Dermis blood vessel endothelial cell (primary cell): ENCODE results near the gene PSMB7. TPM values are rescaled to one million over a fixed set of nuclear protein-coding genes. Genes with fewer than 3 reads are reported as not detected.

Source experiments
- DNase-seq: peaks from one replicate; pipeline ENCODE4 v3.0.0; 2010
- total RNA-seq: library from RNA; depleted of rRNA; stranded (reverse); fragments of >200 nt; gene quantifications from 2 replicates; pipeline ENCODE4 v1.2.3, GENCODE V29; 2014

PSMB7 gene
- total RNA-seq, 1 donor from 2014 or later: 183 TPM

DNA sequence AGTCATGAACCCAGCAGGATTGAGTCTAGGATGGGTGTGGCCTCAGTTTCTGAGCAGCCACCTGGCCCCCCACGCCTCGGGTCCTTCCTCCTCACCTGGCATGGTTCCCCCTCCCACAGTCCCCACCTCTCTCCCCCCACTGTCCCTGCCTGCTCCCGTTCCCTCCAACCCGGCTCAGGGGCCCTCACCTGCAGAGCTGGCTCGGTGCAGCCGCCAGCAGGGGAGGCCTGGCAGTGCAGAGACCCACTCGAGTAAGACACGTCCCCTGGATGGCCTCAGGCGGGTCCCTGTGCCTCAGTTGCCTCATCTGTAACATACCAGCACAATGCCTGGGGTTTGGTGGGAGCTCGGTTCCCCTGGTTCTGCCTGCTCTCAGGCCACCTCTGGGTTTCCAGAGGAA, 91.3 kb downstream of the PSMB7 start:
- DNase-seq: no peak

DNA sequence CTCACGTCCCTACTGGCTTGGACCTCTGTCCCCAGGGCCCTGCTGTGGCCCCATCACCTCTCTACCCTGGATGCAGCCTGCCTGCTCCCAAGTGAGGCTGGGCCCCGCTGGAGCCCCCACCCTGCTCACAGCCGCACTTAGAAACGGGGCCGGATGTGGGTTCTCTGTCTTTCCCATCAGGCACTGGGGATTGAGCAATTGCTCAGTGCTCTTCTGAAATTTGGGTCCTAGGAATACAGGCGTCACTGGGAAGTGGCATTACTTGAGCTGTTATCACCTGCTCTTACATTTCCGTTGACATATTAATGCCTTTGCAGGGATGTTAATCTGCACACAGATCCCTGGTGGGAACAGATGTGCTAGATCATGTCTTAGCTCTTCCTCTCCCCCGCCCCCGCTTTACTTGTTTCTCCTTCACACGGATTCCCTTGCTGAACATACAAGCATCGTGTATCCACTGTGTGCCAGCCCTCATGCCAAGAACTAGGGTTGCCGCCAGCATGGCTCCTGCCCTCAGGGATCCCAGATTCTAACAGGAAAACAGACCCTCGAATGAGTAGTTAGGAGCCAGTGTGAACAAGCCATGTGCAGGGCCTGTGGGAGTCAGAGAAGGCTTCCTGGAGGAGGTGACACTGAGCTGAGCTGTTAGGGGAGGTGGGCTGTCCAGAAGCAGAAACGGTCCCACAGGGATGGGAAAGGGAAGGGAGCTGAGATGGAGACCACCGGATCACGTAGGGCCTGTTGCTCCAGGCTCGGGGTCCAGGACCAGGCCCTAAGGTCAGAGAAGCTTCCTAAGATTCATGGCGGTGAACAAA, 92.4 kb downstream of the PSMB7 start:
- no peak for DNase-seq

DNA sequence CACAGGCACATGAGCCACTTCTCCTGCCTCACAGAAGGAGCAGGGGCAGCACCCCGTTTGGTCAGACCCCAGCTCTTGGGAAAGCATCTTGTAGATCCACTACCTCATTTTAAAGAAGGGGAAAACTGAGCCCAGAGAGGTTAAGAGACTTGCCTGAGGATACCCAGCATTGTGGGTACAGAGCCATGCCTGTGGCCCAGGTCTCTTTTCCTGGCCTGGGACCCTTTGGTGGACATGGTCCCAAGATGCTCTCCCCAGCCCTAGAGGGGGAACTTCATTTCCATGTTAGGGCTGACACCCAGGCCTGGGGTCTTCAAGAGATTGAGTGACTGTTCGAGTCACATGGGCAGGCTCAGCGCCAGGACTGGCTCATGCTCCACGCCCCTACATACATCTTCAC, 93.3 kb downstream of the PSMB7 start:
- no peak for DNase-seq

DNA sequence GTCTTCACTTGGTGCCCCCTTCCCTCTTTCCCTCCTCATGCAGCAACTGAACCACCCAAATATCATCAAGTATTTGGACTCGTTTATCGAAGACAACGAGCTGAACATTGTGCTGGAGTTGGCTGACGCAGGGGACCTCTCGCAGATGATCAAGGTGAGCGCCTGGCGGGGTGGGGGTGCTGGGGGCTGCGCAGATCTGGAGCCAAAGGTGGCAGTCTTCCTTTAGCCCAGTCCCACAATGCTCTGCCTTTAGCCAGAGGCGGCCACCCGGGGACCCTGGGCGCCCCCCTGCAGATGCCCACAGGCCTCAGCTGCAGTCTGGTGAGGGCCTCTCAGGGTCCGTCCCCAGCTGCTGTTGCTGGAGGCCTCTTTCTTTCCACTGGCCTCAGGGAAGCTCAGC, 93.8 kb downstream of the PSMB7 start:
- no peak for DNase-seq

DNA sequence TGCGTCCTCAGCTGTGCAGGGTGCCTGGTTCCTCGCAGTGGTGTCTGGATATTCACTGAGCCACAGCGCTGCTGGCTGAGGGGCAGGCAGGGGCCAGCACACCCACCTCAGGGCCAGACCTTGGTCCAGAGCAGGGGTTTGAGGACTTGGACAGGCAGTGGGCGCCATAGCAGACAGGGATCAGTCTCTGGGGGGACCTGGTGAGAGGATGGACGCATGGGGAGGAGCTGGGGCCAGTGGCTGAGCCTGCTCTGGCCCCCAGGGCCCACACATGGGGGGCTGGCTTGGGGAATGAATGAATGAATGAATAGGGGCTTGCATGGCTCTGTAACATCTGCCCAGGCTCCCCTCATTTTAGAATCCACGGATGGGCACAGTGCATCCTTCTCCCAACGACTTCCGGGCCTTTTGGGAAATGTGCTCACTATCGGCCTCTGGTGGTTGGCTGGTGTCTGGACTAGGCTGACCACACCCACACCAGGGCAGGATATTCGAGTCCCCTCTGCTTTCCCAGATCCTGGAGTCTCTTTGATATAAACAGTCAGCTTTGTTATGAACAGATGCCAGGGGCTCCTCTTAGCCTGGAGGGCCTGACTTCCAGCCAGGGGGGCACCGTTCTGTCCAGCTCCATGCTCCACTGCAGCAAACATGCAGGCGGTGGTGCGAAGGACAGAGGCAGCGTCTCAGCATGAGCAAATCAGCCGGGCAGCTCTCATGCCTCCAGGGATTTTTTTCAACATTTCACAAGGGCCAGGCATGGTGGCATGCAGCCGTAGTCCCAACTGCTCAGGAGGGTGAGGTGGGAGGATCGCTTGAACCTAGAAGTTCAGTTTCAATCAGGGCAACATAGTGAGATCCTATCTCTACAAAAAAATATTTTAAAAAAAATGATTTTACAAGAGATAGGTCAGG, 94.9 kb downstream of the PSMB7 start:
- DNase-seq: peak; percentile 71

DNA sequence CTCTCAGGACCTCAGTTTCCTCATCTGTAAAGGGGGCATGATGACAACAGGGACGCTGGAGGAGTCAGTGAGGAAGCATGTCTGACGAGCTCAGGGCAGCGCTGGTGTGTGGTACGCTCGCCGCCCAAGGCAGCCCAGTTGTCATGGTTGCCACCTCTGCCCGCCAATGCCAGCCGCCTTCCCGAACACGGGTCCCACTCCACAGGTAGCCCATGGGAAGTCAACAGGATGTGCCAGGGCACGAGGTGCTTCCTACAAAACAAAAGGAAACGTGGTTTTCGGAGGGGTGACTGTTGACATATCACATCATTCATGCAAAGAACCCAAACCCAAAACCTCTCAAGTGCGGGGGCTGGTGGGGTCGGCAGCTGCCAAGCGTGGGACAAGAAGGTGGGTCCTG, 99.4 kb downstream of the PSMB7 start:
- peak; percentile 35 for DNase-seq

DNA sequence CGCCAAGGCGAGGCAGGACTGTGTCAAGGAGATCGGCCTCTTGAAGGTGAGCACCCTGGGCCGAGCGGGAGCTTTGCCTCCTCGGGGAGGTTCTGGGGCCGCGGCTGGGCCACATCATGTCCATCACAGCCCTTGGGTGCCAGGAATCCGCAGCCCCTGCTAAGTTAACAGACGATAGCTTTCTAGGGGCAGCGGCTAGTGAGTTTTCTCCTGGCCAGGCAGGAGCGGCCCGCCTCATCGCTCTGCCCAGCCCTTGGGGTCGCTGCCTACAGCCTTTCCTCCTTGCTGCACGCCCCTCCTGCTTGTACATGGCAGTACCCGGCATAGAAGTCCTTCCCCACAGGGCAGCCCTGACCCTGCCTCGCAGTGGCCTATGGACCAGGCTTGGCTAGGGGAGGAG, 101.3 kb downstream of the PSMB7 start:
- no peak for DNase-seq

DNA sequence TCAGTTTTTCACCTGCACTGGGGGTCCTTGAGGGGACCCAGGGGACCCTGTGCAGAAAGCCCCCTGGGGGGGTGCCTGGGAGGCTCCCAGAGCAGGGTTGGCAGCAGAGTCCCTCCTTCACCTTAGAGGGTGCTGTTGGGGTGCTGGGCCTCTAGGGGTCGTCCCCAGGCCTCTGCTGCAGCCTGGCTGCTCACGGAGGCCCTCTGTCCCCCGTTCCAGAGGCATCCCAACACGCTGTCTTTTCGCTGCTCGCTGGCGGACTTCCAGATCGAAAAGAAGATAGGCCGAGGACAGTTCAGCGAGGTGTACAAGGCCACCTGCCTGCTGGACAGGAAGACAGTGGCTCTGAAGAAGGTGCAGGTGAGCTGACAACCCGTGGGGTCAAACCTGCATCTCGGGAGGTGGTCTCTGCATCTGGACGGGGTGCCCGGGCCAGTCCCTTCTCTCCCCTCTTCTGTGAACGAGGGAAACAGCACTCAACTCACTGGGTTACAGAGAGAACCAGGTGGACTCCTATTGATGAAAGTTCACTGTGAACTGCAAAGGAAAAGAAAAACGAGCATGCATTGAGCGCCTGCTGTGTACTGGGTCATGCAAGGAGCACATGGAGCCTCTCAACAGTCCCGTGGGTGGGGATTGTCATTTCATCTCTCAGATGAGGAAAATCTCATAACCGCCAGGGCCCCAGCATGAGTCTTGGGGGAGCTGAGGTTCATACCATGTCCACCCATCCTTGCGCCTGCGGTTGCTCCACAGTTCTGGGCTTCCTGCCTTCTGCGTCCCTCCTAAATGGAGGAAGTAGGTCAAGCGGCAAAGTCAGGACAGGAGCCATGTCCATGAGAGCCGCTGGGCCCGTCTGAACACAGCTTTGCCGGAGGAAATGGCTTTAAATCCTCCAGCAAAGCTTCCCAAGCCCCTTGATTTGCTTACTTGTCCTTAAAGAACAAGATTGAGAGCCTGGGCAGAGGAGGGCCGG, 102.7 kb downstream of the PSMB7 start:
- no peak for DNase-seq

DNA sequence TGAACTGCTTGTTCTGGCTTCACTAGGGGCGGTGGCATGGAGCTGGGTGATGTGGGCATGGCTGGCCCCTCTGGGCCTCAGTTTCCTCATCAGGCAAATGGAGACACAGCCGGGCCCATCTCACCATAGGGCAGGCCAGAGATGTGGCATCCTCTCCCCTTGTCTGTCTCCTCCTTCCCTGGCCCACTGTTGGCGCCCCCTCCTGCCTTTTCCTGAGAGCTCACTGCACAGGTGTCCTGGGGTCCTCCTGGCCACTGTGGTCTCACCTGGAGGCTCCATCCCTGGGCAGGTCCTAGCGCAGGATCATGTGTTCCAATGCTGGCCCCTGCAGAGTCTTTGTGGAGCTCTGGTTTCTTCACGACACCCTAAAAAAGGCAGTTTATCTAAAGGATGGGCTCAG, 104.0 kb downstream of the PSMB7 start:
- DNase-seq: no peak

DNA sequence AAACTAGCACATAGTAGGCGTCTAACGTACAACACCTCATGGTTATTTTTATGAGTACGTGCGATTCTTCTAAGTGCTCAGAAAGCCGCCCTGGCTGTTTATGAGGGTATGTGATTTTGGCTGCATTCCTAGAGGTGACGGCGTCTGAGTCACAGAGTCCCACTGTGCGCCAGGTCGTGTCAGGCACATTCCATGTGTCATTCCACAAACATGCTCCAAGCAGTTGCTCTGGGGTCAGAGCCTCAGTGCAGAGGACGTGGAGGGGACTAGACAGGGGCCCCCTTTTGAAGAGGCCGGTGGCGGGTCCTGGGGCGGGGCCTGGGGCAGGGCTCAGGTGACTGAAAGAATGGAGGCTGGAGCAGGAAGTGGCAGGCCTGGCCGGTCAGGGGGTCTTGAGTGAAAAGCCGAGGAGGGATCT, 105.6 kb downstream of the PSMB7 start:
- DNase-seq: peak; percentile 96

DNA sequence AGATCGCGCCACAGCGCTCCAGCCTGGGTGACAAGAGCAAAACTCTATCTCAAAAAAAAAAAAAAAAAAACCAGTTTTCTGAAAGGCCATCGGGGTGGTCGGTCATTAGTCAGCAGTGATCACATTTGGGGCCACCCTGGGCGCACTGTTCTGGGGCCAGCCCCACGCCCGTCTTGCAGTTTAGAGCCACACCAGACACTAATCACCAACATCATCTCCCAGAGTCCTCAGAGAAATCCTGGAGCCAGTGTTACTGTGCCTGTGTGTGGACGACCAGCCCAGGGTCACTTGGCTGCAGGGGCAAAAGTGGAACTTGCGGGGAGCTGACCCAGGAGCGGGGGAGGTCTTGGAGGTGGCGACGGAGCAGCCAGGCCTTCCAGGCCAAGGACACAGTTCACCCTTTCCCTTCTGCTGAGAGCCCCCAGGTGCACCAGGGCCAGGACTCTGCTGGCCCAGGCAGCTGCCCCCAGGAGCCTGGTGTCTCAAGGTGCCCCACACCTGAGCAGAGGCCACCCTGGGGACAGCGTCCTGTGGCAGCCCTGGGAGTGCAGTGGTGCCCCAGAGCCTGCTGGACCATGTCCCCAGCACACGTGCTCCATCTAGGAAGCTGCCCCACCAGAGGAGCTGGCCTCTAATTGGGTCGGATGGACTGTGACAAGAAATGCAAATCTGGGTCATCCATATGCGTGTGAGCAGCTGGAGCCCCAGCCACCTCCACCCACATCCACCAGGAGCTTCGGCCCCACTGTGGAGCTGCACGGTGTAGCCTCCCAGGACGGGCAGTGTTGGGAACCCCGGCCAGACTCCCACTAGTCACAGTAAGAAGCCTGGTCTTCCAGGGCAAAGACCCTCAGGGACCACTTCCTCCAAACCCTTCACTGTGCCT, 106.4 kb downstream of the PSMB7 start:
- no peak for DNase-seq

DNA sequence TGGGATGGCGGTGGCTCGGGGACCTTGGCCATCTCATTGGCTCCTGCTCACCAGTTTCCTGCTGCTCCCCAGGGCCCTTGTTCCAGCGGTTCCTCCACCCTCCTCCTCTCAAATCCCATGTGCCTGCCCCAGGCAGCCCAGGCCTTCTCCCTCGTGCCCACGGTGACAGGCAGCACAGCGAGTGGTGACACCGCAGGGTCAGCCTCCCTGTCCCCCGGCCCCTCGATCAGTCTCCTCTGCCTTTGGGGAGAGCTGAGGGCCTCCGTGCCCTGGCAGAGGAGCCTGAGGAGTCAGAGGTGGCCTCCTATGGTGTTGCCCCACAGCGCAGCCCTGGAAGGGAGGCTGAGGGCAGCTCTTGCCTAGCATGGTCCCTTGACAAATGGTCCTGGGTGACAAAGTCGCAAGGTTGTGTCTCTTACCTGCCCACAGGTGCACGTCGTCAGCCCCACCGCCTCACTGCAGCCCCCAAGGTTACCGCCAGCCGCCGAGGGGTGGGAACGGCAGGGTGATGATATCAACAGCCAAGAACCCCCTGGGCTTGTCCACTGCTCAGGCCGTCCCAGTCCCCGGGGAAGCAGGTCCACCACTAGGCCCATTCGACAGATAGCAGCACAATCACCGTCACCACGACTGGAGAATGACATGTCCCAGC, 107.7 kb downstream of the PSMB7 start:
- DNase-seq: no peak

DNA sequence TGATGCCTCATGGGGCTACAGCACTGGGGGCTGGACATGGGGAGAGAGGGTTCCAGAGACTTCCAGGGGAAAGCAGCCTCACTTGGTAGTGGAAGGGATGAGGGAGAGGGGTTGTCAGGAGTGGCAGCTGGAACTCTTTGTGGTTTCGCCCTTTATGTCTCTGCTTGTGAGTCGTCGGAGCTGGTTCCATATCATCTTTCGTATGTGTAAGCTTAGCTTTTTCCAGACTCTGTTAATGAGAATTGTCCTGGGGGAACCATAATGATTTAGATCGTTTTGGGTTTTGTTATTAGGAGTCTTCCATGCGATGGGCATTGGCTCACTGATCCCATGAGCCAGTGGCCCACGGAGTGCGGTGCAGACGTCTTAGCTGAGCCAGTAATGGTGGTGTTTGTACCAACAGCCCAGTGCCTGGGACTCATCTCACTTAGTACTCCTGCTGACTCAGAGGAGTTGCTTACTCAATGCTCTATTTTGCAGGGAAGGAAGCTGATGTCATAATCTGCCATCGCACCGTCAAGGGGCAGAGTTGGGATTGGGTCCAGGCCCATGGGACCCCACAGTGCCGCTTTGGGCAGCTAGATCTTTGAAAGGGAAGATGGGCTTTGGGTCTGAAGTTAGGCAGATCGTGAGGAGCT, 109.0 kb downstream of the PSMB7 start:
- peak; percentile 86 for DNase-seq

DNA sequence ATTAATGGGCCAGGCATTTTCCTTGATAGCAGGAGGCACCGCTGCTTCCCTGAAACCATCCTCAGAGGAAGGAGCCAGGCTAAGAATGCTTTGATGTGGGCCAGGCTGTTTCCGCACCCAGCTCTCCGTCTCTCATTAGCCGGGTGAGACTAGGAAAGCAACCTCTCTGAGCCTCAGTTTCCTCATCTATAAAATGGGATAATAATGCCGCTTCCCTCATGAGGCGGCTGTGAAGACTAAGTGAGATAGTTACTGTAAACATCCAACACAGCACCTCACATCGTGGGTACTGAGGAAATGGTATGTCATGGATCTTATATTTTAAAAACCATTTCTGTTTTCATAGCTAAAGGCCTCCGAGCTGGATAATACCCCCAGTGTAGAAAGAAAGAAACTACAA, 111.0 kb downstream of the PSMB7 start:
- no peak for DNase-seq

DNA sequence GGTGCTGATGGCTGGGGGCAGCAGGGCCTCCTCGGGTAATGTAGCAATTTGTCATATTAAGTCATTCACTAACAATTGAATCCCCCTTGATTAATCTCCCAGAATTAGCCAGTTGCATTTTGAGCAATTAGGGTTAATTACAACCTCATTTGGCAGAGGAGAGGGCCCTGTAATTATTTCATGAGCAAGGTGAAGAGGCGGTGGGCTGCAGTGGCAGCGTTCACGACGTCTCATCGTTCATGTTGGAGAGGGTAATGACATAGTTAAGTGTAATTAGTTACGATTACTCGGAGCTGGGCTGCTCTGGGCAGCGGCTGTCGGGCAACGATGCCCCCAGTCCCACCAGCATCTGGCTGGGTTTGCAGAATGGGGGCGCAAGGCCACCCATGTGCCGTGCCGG, 111.5 kb downstream of the PSMB7 start:
- no peak for DNase-seq

Other genes starting within 250 kb of the PSMB7 start
- 18.7 and 25.6 TPM in 2 replicates for gene NEK6, start 157.5 kb downstream of the PSMB7 start, total RNA-seq
- gene ADGRD2, start 35.0 kb upstream of the PSMB7 start, total RNA-seq: not detected in 2 replicates
- not detected in 2 replicates for gene NR5A1, start 92.0 kb upstream of the PSMB7 start, total RNA-seq